Fibroblast of villous mesenchyme (primary cell): ENCODE results near the gene NLK. TPM values are rescaled to one million over a fixed set of nuclear protein-coding genes. Genes with fewer than 3 reads are reported as not detected.

ENCODE experiments used
- DNase-seq: peaks from one replicate; pipeline ENCODE4 v3.0.0-alpha.2; 2010; ENCODE audit warnings: low read depth
- H3K4me3 ChIP-seq: 2 replicates; pipeline ENCODE4 v1.5.1; 2011; ENCODE audit warnings: low read depth, mild to moderate bottlenecking, low read length
- CTCF ChIP-seq: IDR thresholded peaks from 2 replicates; pipeline ENCODE4 v1.5.1; 2012; ENCODE audit warnings: low read depth, mild to moderate bottlenecking, low read length; ENCODE audit not compliant: insufficient read depth
- small RNA-seq: library from RNA; depleted of rRNA; stranded (forward); fragments of <200 nt; gene quantifications from one replicate; pipeline ENCODE3, GENCODE V24; 2012
- total RNA-seq: library from RNA; depleted of rRNA; stranded (reverse); fragments of >200 nt; gene quantifications from 2 replicates; pipeline ENCODE4 v1.2.3, GENCODE V29; 2012

The NLK gene
- total RNA-seq, 1 donor = 33.7 TPM

GRCh38 chr17:28244446-28244845 is 202.0 kb downstream of the NLK start:
- no peak for DNase-seq
- no peak overlapping the region for H3K4me3 ChIP-seq
- TF ChIP-seq CTCF = no peak

Small RNA genes lying within 50 kb of the gene (small RNA-seq; reads per million reads assigned to genes)
- gene RF00006 (not detected), gene RF00156 (not detected), gene RF00601 (not detected), gene RPS29P22 (not detected)

Other genes starting within 250 kb of the NLK start
- not detected in 2 replicates for gene NOS2, start 242.1 kb upstream of the NLK start, total RNA-seq
- 10.0 and 10.8 TPM in 2 replicates for gene LYRM9, start 149.3 kb upstream of the NLK start, total RNA-seq